GM12865 (cell line): Measurements from ENCODE around the gene ZCCHC9.

Experiments
- DNase-seq: peaks from one replicate; pipeline ENCODE4 v3.0.0; 2010; ENCODE audit warnings: low read depth
- H3K4me3 ChIP-seq: 2 replicates; pipeline ENCODE4 v1.5.1; 2011; ENCODE audit warnings: mild to moderate bottlenecking, low read depth, low read length, control low read depth
- TF ChIP-seq, protein P1 (sequence below): IDR thresholded peaks from 2 replicates; pipeline ENCODE4 v1.5.1; 2011; ENCODE audit warnings: low read length, control low read depth, low read depth, inconsistent platforms; ENCODE audit not compliant: insufficient read depth; ENCODE audit errors: missing control alignments

ZCCHC9 gene

DNA sequence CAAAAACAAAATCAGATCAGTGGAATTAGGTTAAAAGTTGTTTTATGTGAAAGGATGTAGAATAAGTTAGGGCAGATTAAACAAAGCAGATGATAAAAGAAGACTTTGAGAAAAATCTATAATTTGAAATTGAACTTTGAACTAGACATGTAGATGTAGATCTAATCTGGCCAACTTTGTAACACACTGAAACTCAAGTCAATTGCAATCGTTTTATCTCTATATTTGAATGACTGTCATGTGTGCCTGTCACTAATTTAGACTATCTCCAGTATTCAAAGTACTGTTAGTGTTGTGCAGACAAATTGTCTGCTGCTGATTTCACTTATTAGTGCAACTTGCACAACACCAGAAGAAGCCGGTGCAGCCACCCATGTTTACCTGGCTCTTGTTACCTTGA is 52.7 kb downstream of the ZCCHC9 start:
- TF ChIP-seq, protein P1, sequence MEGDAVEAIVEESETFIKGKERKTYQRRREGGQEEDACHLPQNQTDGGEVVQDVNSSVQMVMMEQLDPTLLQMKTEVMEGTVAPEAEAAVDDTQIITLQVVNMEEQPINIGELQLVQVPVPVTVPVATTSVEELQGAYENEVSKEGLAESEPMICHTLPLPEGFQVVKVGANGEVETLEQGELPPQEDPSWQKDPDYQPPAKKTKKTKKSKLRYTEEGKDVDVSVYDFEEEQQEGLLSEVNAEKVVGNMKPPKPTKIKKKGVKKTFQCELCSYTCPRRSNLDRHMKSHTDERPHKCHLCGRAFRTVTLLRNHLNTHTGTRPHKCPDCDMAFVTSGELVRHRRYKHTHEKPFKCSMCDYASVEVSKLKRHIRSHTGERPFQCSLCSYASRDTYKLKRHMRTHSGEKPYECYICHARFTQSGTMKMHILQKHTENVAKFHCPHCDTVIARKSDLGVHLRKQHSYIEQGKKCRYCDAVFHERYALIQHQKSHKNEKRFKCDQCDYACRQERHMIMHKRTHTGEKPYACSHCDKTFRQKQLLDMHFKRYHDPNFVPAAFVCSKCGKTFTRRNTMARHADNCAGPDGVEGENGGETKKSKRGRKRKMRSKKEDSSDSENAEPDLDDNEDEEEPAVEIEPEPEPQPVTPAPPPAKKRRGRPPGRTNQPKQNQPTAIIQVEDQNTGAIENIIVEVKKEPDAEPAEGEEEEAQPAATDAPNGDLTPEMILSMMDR: no peak
- DNase-seq: no peak
- H3K4me3 ChIP-seq: no peak overlapping the region

DNA sequence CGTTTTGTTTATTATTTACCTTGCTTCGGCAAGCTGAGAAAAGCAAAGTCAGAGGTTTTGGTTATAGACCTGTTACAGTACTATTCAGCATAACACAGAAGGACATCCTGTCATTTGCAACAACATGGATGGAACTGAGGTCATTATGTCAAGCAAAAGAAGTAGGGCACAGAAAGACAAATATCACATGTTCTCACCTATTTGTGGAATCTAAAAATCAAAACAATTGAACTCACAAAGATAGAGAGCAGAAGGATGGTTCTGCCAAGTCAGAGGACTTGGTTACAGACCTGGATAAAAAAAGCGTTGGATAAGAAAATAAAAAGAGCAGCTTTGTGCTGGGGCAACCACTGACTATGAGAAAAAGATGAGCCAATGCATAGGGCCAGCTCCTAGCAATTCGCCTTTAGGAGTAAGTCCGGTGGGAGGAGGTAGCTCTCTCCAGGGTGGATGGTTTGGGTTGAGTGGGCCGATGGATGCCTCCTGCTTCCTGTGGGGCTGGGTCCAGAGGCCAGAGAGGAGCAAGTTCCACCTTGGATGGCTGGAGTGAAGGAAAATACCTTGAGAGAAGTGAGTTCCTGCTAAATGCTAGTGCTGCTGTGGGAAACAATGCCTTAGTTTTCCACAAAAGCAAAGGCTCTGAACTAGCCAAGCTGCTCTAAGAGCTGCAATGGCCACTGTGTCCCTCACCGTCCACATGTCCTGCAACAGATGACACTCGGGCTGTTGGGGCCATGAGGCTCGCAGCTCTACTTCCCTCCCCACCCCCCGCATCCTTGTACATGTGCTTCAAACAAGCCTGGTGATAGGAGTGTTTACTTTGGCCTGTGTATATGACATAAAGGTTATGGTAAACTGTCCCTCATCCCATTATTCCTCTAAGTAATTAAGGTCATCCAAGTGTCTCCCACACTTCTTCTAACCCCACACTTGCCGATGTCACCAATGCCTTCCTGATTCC is 54.2 kb downstream of the ZCCHC9 start:
- H3K4me3 ChIP-seq: no peak overlapping the region
- no peak for DNase-seq
- TF ChIP-seq, protein P1: no peak

DNA sequence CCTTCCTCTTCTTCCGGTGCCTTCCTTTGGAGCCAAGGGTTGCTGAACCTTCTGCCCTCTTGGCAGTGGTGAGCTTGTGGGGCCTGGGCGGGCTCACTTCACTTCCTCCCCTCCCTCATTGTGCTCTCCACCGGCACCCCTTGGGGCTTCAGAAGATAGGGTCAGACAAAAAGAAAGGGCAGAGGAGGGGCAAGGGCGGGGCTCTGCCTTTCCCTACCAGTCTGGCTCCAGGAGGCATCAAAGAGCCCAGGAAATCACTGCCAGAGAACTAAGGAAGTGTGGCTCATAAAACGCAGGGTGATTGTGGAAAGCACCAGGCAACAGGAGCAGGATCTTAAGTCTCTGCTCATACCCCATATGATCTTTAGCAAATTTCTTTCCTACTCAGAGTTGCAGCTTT is 57.7 kb downstream of the ZCCHC9 start:
- H3K4me3 ChIP-seq: no peak overlapping the region
- no peak for DNase-seq
- TF ChIP-seq, protein P1: no peak

DNA sequence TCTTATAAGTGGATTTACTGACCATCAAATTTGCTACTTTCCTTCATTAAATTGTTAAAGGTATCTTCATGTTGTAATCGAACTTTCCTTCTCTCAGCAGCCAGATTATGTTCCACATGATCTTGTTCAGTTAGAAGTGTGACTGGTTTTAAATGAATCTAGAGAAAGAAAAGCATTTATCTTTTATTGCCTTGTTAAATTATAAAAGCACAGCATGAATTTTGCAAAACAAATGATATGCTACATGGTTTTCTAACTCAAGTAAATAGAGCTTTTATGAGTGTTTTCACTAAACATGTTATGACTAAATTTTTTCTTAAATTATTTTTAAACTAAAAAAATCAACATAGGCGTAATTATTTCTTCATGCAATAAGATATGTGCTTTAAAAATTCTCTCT is 58.5 kb downstream of the ZCCHC9 start:
- TF ChIP-seq, protein P1: no peak
- no peak overlapping the region for H3K4me3 ChIP-seq
- DNase-seq: no peak

DNA sequence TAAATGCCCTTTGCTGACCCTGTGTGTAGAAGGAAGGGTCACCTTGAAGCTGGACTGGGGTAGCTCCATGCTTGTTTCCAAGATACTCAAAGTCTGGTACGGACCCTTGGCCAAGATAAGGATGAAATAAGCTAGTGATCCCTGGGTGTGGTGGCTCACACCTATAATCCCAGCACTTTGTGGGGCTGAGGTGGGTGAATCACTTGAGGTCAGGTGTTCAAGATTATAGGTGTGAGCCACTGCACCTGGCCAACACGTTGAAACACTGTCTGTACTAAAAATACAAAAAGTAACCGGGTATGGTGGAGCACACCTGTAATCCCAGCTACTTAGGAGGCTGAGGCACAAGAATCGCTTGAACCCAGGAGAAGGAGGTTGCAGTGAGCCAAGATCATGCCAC is 59.3 kb downstream of the ZCCHC9 start:
- H3K4me3 ChIP-seq: no peak overlapping the region
- DNase-seq: no peak
- TF ChIP-seq, protein P1: no peak

DNA sequence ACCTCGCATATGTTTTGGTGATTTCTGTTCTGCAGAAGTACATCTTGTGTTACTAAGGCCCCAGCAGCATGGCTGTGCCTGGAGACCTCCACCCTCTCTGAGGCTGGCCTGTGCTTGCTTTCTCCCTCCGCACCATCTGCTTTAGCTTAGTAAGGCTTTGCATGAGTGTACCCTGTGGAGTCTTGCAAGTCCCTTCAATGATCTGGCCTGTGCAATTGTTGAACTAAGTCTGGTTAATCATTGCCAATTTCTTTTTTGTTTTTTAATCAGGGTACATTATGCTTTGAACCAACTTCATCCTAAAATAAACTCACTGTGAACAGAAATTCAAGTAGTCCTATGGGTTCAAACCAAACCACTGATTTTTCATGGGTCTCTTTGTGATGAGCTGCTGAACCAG is 60.2 kb downstream of the ZCCHC9 start:
- no peak overlapping the region for H3K4me3 ChIP-seq
- TF ChIP-seq, protein P1: no peak
- DNase-seq: no peak
